Thoracic aorta (tissue), 2 donors: ENCODE measurements around the gene LRRC63. TPM values are rescaled to one million over a fixed set of nuclear protein-coding genes. Genes with fewer than 3 reads are reported as not detected.

Experiments
- ATAC-seq: fragments of 150-250 bp; one replicate; pipeline ENCODE4 v1.8.0; 2017; ENCODE audit warnings: low read depth; ENCODE audit not compliant: insufficient number of reproducible peaks, low FRiP score
- DNase-seq: peaks from one replicate; pipeline ENCODE4 v3.0.0-alpha.2; 2020; ENCODE audit warnings: low spot score
- H3K27ac ChIP-seq, 2 donors: fragments of 200-600 bp; sonication (generic); 1 replicate in 1 of 2; 2 replicates in 1 of 2; pipeline ENCODE4 v1.5.1; 2016; ENCODE audit warnings: mild to moderate bottlenecking in 2 of 2, moderate library complexity in 2 of 2
- H3K27me3 ChIP-seq: fragments of 200-600 bp; sonication (generic); replicated peaks from 2 replicates; pipeline ENCODE4 v1.6.0; 2016; ENCODE audit warnings: mild to moderate bottlenecking; ENCODE audit not compliant: insufficient read depth
- H3K36me3 ChIP-seq: fragments of 200-600 bp; sonication (generic); one replicate; pipeline ENCODE4 v1.5.1; 2016
- H3K4me1 ChIP-seq, 2 donors: fragments of 200-600 bp; sonication (generic); 1 replicate in 1 of 2; 2 replicates in 1 of 2; pipeline versions ENCODE4 v1.5.1 to v1.6.0; 2016; ENCODE audit warnings: low read depth in 2 of 2, mild to moderate bottlenecking in 1 of 2; ENCODE audit not compliant: control insufficient read depth in 1 of 2
- H3K4me3 ChIP-seq: fragments of 200-600 bp; sonication (generic); 2 replicates; pipeline ENCODE4 v1.5.1; 2016; ENCODE audit warnings: mild to moderate bottlenecking
- H3K9me3 ChIP-seq: fragments of 200-600 bp; sonication (generic); 2 replicates; pipeline ENCODE4 v1.5.1; 2016
- CTCF ChIP-seq: fragments of 200-600 bp; sonication (generic); IDR thresholded peaks from one replicate; pipeline ENCODE4 v1.5.1; 2019; ENCODE audit warnings: antibody characterized with exemption
- total RNA-seq, 2 donors: library from RNA; depleted of rRNA; stranded (reverse); fragments of >200 nt; gene quantifications; one replicate each; pipeline versions ENCODE4 v1.1.0 to v1.2.3, GENCODE V29; 2016

Gene LRRC63
- total RNA-seq, 2 donors from 2014 or later = 3.6 TPM; not detected in 1

GRCh38 chr13:46235286-46235685, 23.6 kb downstream of the LRRC63 start:
- Histone ChIP-seq H3K4me1 (no peaks in the 10 kb centered on the region), H3K36me3 (no peaks in the 10 kb centered on the region), H3K27me3 (no peaks in the 10 kb centered on the region), H3K27ac (no peak overlapping the region), H3K4me3 (no peak overlapping the region), H3K9me3 (peaks cover 7% of the 10 kb centered on the region)
- ATAC-seq (no peak), DNase-seq (no peak)
- no peak for TF ChIP-seq CTCF

DNA sequence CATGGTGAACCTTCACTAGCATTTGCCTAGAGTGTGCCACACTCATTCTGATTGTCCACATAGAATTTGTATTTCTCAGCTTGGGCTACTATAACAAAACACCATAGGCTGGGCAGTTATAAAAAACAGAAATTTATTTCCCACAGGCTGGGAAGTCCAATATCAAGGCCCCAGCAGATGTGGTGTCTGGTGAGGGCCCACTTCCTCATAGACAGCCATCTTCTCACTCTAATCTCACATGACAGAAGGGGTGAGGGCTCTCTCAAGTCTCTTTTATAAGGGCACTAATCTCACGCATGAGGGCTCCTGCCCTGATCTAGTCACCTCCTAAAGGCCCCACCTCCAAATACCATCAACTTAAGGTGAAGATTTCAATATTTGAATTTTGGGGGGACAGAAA, 53.6 kb downstream of the LRRC63 start:
- no peak for ATAC-seq
- H3K27me3 ChIP-seq = no peaks in the 10 kb centered on the region
- no peaks in the 10 kb centered on the region for H3K4me1 ChIP-seq
- H3K4me3 ChIP-seq = no peak overlapping the region
- no peaks in the 10 kb centered on the region for H3K36me3 ChIP-seq
- H3K9me3 ChIP-seq = no peaks in the 10 kb centered on the region
- no peak overlapping the region for H3K27ac ChIP-seq
- DNase-seq = no peak
- no peak for TF ChIP-seq CTCF

DNA sequence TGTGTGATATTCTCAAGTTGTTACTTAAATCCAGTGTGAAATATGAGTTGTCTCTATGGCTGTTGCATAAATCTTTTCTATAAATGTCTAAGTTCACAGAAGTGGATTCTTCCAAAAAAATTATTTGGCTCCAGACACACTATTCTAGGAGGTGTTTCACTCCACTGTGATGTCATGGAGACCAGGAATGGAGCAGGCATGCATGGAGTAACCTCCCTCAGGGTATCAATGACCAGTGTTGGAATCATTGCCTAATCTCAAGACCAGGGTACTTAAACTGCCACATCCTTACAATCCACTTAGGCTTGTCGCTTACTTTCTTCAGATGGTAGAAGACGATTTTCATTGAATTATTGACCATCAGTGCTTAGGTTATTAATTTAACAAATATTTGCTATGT, 55.4 kb downstream of the LRRC63 start:
- Histone ChIP-seq H3K4me1 (no peaks in the 10 kb centered on the region), H3K36me3 (no peaks in the 10 kb centered on the region), H3K27me3 (no peaks in the 10 kb centered on the region), H3K9me3 (no peaks in the 10 kb centered on the region), H3K4me3 (no peak overlapping the region), H3K27ac (no peak overlapping the region)
- TF ChIP-seq CTCF = no peak
- DNase-seq (no peak), ATAC-seq (no peak)

GRCh38 chr13:46270416-46270815, 58.7 kb downstream of the LRRC63 start:
- no peak for ATAC-seq
- no peaks in the 10 kb centered on the region for H3K4me1 ChIP-seq
- H3K36me3 ChIP-seq = no peaks in the 10 kb centered on the region
- no peak for DNase-seq
- H3K9me3 ChIP-seq = no peaks in the 10 kb centered on the region
- no peak overlapping the region for H3K4me3 ChIP-seq
- no peak for TF ChIP-seq CTCF
- no peak overlapping the region for H3K27ac ChIP-seq
- no peaks in the 10 kb centered on the region for H3K27me3 ChIP-seq

DNA sequence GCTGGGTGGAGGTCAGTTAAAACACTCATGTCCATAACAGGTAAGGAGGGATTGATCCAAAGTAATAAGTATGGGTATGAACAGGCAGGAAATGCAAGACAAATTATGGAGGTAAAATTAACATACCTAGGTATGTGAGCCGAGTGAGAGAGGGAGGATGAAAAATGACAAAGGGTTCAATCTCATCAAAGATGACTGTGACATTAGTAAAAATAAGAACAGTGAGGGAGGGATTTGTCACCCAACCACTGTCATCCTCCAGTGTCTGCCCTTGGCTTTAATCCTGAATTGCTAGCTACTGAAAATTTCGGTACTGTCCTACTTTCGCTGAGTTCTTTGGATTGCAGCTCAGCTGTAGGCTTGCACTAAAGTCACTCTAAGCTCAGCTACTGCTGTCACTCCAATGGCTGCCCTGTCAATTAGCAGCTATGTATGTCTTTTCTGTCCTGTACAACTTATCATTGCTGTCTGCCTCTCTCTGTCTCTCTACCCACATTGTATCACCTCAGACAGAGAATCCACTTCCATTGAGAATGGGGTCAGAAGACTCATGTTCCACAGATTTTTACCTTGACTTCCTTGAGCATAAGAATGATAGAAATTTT, 62.5 kb downstream of the LRRC63 start:
- Histone ChIP-seq H3K27me3 (no peaks in the 10 kb centered on the region), H3K27ac (no peak overlapping the region), H3K36me3 (no peaks in the 10 kb centered on the region), H3K4me3 (no peak overlapping the region), H3K4me1 (no peaks in the 10 kb centered on the region), H3K9me3 (no peaks in the 10 kb centered on the region)
- ATAC-seq (no peak), DNase-seq (no peak)
- no peak for TF ChIP-seq CTCF
